HT-29 (cell line): ENCODE results near the gene AARS2. TPM values are rescaled to one million over a fixed set of nuclear protein-coding genes. Genes with fewer than 3 reads are reported as not detected.

ENCODE experiments used
- DNase-seq: peaks from one replicate; pipeline ENCODE4 v3.0.0-alpha.2; 2015; ENCODE audit warnings: low spot score
- total RNA-seq: library from RNA; depleted of rRNA; stranded (reverse); fragments of >200 nt; shearing (Covaris generic); gene quantifications from 2 replicates; pipeline ENCODE4 v1.2.3, GENCODE V29; 2014

Gene AARS2
- total RNA-seq, 1 experiment from 2014 or later: 30.6 TPM

- DNase-seq: no peak
Measured at GRCh38 chr6:44275749-44276648, 37.1 kb downstream of the AARS2 start.

- no peak for DNase-seq
Measured at GRCh38 chr6:44275271-44275748, 37.8 kb downstream of the AARS2 start.

GRCh38 chr6:44273617-44274016, 39.5 kb downstream of the AARS2 start:
- no peak for DNase-seq

GRCh38 chr6:44272999-44273566, 40.1 kb downstream of the AARS2 start:
- DNase-seq: no peak

GRCh38 chr6:44272529-44272928, 40.6 kb downstream of the AARS2 start:
- DNase-seq: no peak

- DNase-seq: no peak
Measured at GRCh38 chr6:44271914-44272313, 41.2 kb downstream of the AARS2 start.

GRCh38 chr6:44271406-44271723, 41.8 kb downstream of the AARS2 start:
- no peak for DNase-seq

- no peak for DNase-seq
Measured at GRCh38 chr6:44270526-44271405, 42.4 kb downstream of the AARS2 start.

- no peak for DNase-seq
Measured at GRCh38 chr6:44269921-44270525, 43.1 kb downstream of the AARS2 start, which contains the start of gene TMEM151B. TMEM151B (plus strand) TSS chr6:44270450; CDS start chr6:44270743, 293 bp downstream.

GRCh38 chr6:44269178-44269920, 43.8 kb downstream of the AARS2 start:
- DNase-seq: no peak

GRCh38 chr6:44268095-44268628, 45.0 kb downstream of the AARS2 start:
- DNase-seq: peak; percentile 78

- DNase-seq: no peak
Measured at GRCh38 chr6:44267252-44267651, 45.9 kb downstream of the AARS2 start.

- no peak for DNase-seq
Measured at GRCh38 chr6:44266347-44266746, 46.8 kb downstream of the AARS2 start.

GRCh38 chr6:44265722-44266233, 47.4 kb downstream of the AARS2 start:
- no peak for DNase-seq

GRCh38 chr6:44265007-44265721, 48.0 kb downstream of the AARS2 start, which contains the start of gene NFKBIE:
NFKBIE (minus strand) TSS chr6:44265551; CDS start chr6:44265346, 205 bp downstream.
- peak; percentile 88 for DNase-seq

GRCh38 chr6:44264154-44265006, 48.8 kb downstream of the AARS2 start:
- no peak for DNase-seq

GRCh38 chr6:44263354-44264100, 49.6 kb downstream of the AARS2 start:
- no peak for DNase-seq
